Brain microvascular endothelial cell (primary cell): ENCODE measurements around the gene CSNK2A3.
A peak's percentile ranks its signal among the peaks of the same experiment; 100 is the strongest.

Source experiments
- DNase-seq: peaks from one replicate; pipeline ENCODE4 v3.0.0-alpha.2; 2020
- H3K27ac ChIP-seq: fragments of 250-450 bp; sonication (Bioruptor Pico); 2 replicates; pipeline ENCODE4 v1.5.1; 2020; ENCODE audit warnings: mild to moderate bottlenecking, moderate library complexity
- H3K27me3 ChIP-seq: fragments of 250-450 bp; sonication (Bioruptor Pico); replicated peaks from 2 replicates; pipeline ENCODE4 v1.5.1; 2020; ENCODE audit warnings: mild to moderate bottlenecking
- H3K36me3 ChIP-seq: fragments of 250-450 bp; sonication (Bioruptor Pico); replicated peaks from 2 replicates; pipeline ENCODE4 v1.5.1; 2020; ENCODE audit warnings: mild to moderate bottlenecking
- H3K4me3 ChIP-seq: 2 replicates; pipeline ENCODE4 v1.5.1; 2011; ENCODE audit warnings: low read depth, mild to moderate bottlenecking, control low read depth, low read length, moderate library complexity
- in situ Hi-C: cut with HindIII; loops from 2 replicates; pipeline ENCODE4 v1.10.0; 2017; ENCODE audit warnings: low sequenced_read_pairs, low pct_ligation_motif_present
- TF ChIP-seq, protein P1 (sequence below): IDR thresholded peaks from 2 replicates; pipeline ENCODE4 v1.5.1; 2011; ENCODE audit warnings: low read depth, mild to moderate bottlenecking, moderate library complexity, low read length, control low read depth, inconsistent platforms; ENCODE audit errors: missing control alignments

Gene CSNK2A3

DNA sequence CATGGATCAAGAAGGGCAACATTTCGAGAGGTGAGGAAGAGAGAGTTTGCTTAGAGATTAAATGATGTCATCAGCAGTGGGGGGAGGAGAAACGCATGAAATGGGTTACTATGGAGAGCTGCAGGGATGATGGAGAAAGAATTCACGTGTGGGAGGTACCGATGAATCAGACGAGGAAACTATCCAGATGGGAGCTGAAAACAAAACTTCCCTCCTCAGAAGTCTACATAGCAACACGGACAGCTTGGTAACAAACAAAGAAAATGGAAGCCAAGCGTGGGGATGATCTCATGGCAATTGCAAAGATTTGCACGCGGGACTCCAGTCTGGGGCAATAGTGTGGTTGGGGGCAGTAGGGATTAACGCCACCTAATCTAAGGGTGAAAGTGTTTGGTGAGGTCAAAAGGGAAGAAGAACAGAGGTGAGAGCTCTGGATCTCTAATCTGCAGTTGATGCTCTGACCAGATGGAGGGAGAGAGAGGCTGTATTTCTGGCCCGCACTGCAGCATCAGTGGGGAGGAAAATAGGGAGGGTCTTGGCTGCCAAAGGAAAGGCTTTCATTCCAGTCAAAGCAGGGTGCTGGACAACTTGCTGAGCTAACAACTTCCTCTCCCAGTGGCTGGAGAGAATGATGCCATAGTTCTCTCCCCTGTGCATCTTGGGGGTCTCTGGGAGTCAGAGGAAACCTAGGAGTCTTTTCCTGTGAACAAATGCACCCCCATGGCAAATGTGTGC lies 43.4 kb upstream of the CSNK2A3 start:
- no peak overlapping the region for H3K4me3 ChIP-seq
- TF ChIP-seq, protein P1, sequence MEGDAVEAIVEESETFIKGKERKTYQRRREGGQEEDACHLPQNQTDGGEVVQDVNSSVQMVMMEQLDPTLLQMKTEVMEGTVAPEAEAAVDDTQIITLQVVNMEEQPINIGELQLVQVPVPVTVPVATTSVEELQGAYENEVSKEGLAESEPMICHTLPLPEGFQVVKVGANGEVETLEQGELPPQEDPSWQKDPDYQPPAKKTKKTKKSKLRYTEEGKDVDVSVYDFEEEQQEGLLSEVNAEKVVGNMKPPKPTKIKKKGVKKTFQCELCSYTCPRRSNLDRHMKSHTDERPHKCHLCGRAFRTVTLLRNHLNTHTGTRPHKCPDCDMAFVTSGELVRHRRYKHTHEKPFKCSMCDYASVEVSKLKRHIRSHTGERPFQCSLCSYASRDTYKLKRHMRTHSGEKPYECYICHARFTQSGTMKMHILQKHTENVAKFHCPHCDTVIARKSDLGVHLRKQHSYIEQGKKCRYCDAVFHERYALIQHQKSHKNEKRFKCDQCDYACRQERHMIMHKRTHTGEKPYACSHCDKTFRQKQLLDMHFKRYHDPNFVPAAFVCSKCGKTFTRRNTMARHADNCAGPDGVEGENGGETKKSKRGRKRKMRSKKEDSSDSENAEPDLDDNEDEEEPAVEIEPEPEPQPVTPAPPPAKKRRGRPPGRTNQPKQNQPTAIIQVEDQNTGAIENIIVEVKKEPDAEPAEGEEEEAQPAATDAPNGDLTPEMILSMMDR = no peak
- H3K27me3 ChIP-seq = no peaks in the 10 kb centered on the region
- no peaks in the 10 kb centered on the region for H3K36me3 ChIP-seq
- peak; percentile 84 for DNase-seq
- H3K27ac ChIP-seq = no peak overlapping the region
- in situ Hi-C loops = no loop called here

DNA sequence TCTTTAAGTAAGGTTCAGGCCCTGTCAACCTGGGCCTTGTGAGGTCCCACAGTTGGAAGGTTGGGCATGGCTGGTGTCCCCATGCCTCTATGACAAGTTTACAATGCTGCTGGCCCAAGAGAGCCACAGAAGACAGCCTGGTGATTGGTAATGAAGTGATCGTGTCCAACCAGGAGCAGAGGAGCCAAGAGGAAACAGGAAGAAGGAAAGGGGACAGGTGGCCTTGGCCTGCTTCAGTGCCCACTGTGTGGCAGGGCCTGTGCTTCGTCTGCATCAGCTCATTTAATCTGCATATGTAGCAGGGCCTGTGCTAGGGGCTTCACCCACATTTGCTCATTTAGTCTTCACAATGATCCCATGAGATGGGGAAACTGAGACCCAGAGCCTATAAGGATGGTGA lies 42.1 kb upstream of the CSNK2A3 start:
- in situ Hi-C loops = no loop called here
- DNase-seq = no peak

DNA sequence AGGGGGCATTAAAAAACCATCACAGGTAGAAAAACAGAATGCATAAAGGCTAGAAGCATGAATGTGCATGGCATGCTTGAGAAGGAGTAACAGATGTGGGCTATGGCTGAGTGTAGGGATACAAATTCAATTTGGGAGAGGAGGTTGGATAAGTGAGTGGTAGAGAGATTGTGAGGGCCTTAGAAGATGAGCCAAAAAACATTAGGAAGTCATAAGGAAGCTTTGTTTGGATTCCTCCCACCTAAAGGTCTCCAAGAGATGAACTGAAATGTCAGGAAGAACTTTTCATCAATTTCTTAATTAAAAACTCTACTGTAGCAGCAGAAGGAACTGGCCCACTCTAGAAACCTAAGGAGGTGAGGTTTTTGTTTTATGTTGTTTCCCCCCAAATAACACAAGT lies 41.2 kb upstream of the CSNK2A3 start:
- Histone ChIP-seq H3K36me3 (no peaks in the 10 kb centered on the region), H3K27ac (no peak overlapping the region), H3K27me3 (no peaks in the 10 kb centered on the region), H3K4me3 (no peak overlapping the region)
- in situ Hi-C loops = no loop called here
- DNase-seq = no peak
- TF ChIP-seq, protein P1 = no peak

More for the DNA sequence above, 42.1 kb upstream of the CSNK2A3 start:
- TF ChIP-seq, protein P1 = no peak
- Histone ChIP-seq H3K4me3 (no peak overlapping the region), H3K27me3 (no peaks in the 10 kb centered on the region), H3K36me3 (no peaks in the 10 kb centered on the region), H3K27ac (no peak overlapping the region)

DNA sequence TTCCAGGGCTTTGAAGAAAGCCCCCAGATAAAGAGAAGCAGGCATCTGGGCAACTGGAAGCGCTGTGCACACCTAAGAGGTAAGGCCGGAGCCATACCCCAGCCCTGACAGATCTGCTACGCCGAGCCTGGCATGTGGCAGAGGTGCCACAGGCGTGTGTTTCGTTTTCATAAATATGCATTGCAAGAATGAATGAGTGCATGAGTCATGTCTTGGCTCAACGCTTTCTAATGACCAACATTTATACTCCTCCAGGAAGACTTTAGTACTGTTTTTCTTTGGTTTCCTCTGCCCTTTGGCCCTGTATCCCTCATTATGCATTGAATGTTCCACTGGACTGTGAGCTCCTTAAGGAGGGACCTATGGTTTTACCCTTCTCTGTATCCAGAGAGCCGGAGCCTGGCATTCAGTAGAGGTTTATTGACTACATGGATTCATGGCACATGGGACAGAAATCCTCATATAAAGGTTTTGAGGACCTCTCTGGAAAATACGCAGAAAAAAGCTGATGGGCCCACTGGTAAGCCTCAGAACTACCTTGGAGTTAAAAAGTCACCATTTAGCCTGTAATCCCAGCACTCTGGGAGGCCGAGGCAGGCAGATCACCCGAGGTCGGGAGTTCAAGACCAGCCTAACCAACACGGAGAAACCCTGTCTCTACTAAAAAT lies 38.9 kb upstream of the CSNK2A3 start:
- H3K36me3 ChIP-seq = no peaks in the 10 kb centered on the region
- peak; percentile 70 for DNase-seq
- no peak overlapping the region for H3K4me3 ChIP-seq
- no peak overlapping the region for H3K27ac ChIP-seq
- TF ChIP-seq, protein P1 = no peak
- peaks cover 2% of the 10 kb centered on the region for H3K27me3 ChIP-seq
- in situ Hi-C loops = no loop called here

DNA sequence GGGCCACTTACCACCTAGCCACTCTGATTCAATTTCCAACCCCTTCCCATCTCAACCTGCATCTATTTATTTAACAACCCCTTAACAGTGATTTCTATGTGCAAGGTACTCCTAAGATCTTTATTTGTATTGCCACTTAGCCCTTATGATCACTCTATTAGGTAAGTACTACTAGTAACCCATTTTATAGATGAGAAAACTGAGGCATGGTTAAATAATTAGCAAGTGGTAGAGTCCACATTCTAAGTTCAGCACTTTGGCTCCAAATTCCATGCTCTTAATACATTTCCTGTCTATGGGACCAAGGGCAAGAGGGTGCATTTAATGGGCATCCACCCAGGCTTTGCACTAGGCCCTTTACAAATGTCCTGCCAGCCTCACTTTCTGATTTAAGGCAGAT lies 38.1 kb upstream of the CSNK2A3 start:
- H3K36me3 ChIP-seq = no peaks in the 10 kb centered on the region
- no peak for DNase-seq
- H3K4me3 ChIP-seq = no peak overlapping the region
- in situ Hi-C loops = no loop called here
- peaks cover 2% of the 10 kb centered on the region for H3K27me3 ChIP-seq
- TF ChIP-seq, protein P1 = no peak
- H3K27ac ChIP-seq = no peak overlapping the region
